Chondrocyte (in vitro differentiated cells): ENCODE measurements around the gene HELZ. TPM values are rescaled to one million over a fixed set of nuclear protein-coding genes. Genes with fewer than 3 reads are reported as not detected.

Source experiments
- DNase-seq: peaks from one replicate; pipeline ENCODE4 v3.0.0; 2021; ENCODE audit warnings: mixed read lengths, low spot score
- H3K27ac Mint-ChIP-seq: one replicate; pipeline ENCODE4 v1.8.0; 2021; ENCODE audit warnings: mild to moderate bottlenecking, moderate library complexity, mixed read lengths; ENCODE audit not compliant: unreplicated experiment
- H3K27me3 Mint-ChIP-seq: 2 replicates; pipeline ENCODE4 v1.8.0; 2021; ENCODE audit warnings: low read depth, mixed read lengths
- H3K36me3 Mint-ChIP-seq: 2 replicates; pipeline ENCODE4 v1.8.0; 2021; ENCODE audit warnings: low read depth, mixed read lengths
- H3K4me1 Mint-ChIP-seq: 2 replicates; pipeline ENCODE4 v1.8.0; 2021; ENCODE audit warnings: low read depth, mild to moderate bottlenecking, mixed read lengths
- H3K4me3 Mint-ChIP-seq: one replicate; pipeline ENCODE4 v1.8.0; 2021; ENCODE audit warnings: mild to moderate bottlenecking, moderate library complexity, mixed read lengths; ENCODE audit not compliant: unreplicated experiment
- H3K9me3 Mint-ChIP-seq: 2 replicates; pipeline ENCODE4 v1.8.0; 2021; ENCODE audit warnings: low read depth, mixed read lengths
- CTCF ChIP-seq: fragments of 200-600 bp; sonication (generic); IDR thresholded peaks from 2 replicates; pipeline ENCODE4 v1.5.0; 2021; ENCODE audit warnings: antibody characterized with exemption, mild to moderate bottlenecking, moderate library complexity
- total RNA-seq: library from RNA; stranded (reverse); gene quantifications from 3 replicates; pipeline ENCODE4 v1.2.1, GENCODE V29; 2021

The HELZ gene
- total RNA-seq, 1 donor from 2014 or later: 55.8 TPM

DNA sequence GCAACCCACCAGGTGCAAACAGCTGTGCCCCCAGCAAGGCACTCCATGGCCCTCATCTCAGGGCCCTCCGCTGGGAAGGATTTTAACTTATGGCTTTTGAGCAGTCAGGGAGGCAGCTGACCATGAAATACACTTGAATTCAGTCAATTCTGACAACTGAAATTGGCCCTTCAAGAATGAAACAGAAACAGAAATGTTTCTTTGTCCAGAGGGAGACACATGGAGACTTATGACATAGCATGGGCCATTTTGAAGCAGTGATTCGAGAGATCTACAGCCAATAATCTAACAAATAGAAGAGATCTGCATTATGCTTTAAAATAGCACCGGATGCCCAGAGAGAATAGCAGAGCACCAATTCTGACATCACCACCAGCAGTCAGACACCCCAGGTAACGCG, 193.2 kb downstream of the HELZ start:
- Mint-ChIP-seq H3K9me3 (peaks cover 22% of the 10 kb centered on the region), H3K4me1 (no peaks in the 10 kb centered on the region), H3K36me3 (peaks cover 9% of the 10 kb centered on the region), H3K4me3 (no peak overlapping the region), H3K27me3 (peaks cover 5% of the 10 kb centered on the region), H3K27ac (no peak overlapping the region)
- TF ChIP-seq CTCF: no peak
- no peak for DNase-seq

GRCh38 chr17:67051155-67051538, 193.8 kb downstream of the HELZ start:
- DNase-seq: no peak
- Mint-ChIP-seq H3K27ac (no peak overlapping the region), H3K27me3 (peaks cover 8% of the 10 kb centered on the region), H3K9me3 (peaks cover 22% of the 10 kb centered on the region), H3K36me3 (peaks cover 9% of the 10 kb centered on the region), H3K4me3 (no peak overlapping the region), H3K4me1 (no peaks in the 10 kb centered on the region)
- TF ChIP-seq CTCF: no peak

- Mint-ChIP-seq H3K9me3 (peaks cover 22% of the 10 kb centered on the region), H3K4me3 (no peak overlapping the region), H3K36me3 (peaks cover 9% of the 10 kb centered on the region), H3K27me3 (peaks cover 11% of the 10 kb centered on the region), H3K27ac (no peak overlapping the region), H3K4me1 (no peaks in the 10 kb centered on the region)
- no peak for TF ChIP-seq CTCF
- DNase-seq: no peak
These were observed 194.4 kb downstream of the HELZ start for GRCh38 chr17:67050471-67051154.

DNA sequence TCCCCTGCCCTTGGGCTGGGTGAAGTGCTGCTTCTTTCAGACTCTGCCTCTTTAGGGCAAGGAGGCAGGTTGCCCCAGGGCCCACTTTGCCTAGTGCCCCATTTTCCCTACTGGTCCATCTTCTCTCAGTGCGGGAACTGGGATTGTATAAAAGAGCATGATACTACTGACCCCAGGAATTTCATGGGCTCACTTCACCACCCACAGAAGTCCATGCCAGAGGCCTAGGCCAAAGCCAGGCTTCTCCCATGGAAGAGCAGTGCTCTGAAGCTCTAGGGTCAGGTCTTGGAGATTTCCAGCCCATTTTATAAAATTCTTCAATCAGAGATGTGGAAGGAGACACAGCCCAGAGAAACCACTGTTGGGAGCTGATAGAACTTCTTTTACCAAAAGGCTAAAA, 194.9 kb downstream of the HELZ start:
- H3K27me3 Mint-ChIP-seq: peaks cover 11% of the 10 kb centered on the region
- H3K4me3 Mint-ChIP-seq: no peak overlapping the region
- H3K4me1 Mint-ChIP-seq: no peaks in the 10 kb centered on the region
- H3K36me3 Mint-ChIP-seq: peaks cover 9% of the 10 kb centered on the region
- no peak overlapping the region for H3K27ac Mint-ChIP-seq
- DNase-seq: no peak
- no peak for TF ChIP-seq CTCF
- H3K9me3 Mint-ChIP-seq: peaks cover 22% of the 10 kb centered on the region

DNA sequence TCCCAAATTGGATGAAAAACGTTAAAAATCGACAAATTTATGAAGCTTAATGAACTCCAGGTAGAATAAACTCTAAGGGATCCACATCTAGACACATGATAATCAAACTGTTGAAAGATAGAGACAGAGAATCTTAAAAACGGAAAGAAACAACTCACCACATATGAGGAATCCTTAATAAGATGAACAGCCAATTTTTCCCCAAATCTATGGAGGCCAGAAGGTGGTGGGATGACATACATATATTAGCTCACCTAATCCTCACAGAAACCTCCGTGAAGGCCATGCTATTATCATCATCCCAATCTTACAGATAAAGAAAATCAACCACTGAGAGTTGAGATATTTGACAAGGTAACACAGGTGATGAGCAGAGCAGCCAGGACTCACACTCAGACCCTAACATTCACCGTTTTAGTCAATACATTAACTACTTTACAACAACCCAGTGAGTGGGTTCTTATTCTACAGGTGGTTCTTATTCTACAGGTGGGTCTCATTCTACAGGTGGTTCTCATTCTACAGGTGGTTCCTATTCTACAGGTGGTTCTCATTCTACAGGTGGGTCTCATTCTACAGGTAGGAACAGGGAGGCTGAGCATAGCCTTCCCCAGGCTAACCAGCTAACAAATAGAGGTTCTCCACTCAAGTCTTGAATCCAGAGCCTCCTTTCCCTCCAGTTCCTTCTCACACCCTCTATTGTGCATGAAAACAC, 195.8 kb downstream of the HELZ start:
- no peak overlapping the region for H3K4me3 Mint-ChIP-seq
- peaks cover 11% of the 10 kb centered on the region for H3K27me3 Mint-ChIP-seq
- H3K36me3 Mint-ChIP-seq: peaks cover 9% of the 10 kb centered on the region
- H3K9me3 Mint-ChIP-seq: peaks cover 22% of the 10 kb centered on the region
- no peak overlapping the region for H3K27ac Mint-ChIP-seq
- no peak for DNase-seq
- no peaks in the 10 kb centered on the region for H3K4me1 Mint-ChIP-seq
- TF ChIP-seq CTCF: no peak
